Effector CD4-positive, alpha-beta T cell (primary cell): ENCODE measurements around the gene MARK4.
"Not testable (repeated sequence)": the region's sequence is repeated elsewhere in the genome, so short reads cannot be mapped to it uniquely, and the experiment has no call there.

Experiments used
- DNase-seq: peaks from one replicate; pipeline ENCODE4 v3.0.0-alpha.2; 2020
- total RNA-seq: gene quantifications from one replicate; lab custom pipeline; 2026; lab: John Stamatoyannopoulos, UW

Gene MARK4
- 17.8 reads per million, percentile 44 among the genes with 10 or more reads in this experiment for total RNA-seq

GRCh38 chr19:45250832-45251451 lies at the start of gene MARK4:
Gene MARK4 (plus strand): TSS chr19:45251271. CDS start chr19:45251589, 318 bp downstream.
- peak; percentile 38 for DNase-seq

- DNase-seq, result no peak
These were observed 48.4 kb upstream of the MARK4 start for GRCh38 chr19:45202637-45203036.

- DNase-seq, result no peak
These were observed 45.3 kb upstream of the MARK4 start for GRCh38 chr19:45205810-45206209.

- DNase-seq, result no peak
These were observed 44.7 kb upstream of the MARK4 start for GRCh38 chr19:45206328-45206727.

- DNase-seq, result no peak
These were observed 39.2 kb upstream of the MARK4 start for GRCh38 chr19:45211751-45212381.

- DNase-seq, result no peak
These were observed 38.0 kb upstream of the MARK4 start for GRCh38 chr19:45213031-45213430.

GRCh38 chr19:45215391-45216191 lies 35.5 kb upstream of the MARK4 start:
- no peak for DNase-seq

- DNase-seq, result no peak
These were observed 34.4 kb upstream of the MARK4 start for GRCh38 chr19:45216667-45217066.

GRCh38 chr19:45217193-45217956 lies 33.7 kb upstream of the MARK4 start:
- DNase-seq, result no peak

GRCh38 chr19:45217957-45218334 lies 33.1 kb upstream of the MARK4 start:
- DNase-seq, result no peak

GRCh38 chr19:45218426-45218825 lies 32.6 kb upstream of the MARK4 start:
- DNase-seq, result no peak

GRCh38 chr19:45218911-45219743 lies 31.9 kb upstream of the MARK4 start:
- no peak for DNase-seq

GRCh38 chr19:45222724-45223123 lies 28.3 kb upstream of the MARK4 start:
- no peak for DNase-seq

- no peak for DNase-seq
These were observed 27.2 kb upstream of the MARK4 start for GRCh38 chr19:45223879-45224278.

GRCh38 chr19:45224645-45225044 lies 26.4 kb upstream of the MARK4 start:
- no peak for DNase-seq

GRCh38 chr19:45229056-45229455 lies 22.0 kb upstream of the MARK4 start:
- not testable (repeated sequence) for DNase-seq

GRCh38 chr19:45231891-45232290 lies 19.2 kb upstream of the MARK4 start:
- no peak for DNase-seq

GRCh38 chr19:45234089-45234869 lies 16.8 kb upstream of the MARK4 start:
- DNase-seq, result no peak

- DNase-seq, result no peak
These were observed 15.6 kb upstream of the MARK4 start for GRCh38 chr19:45235485-45235884.

GRCh38 chr19:45238556-45238955 lies 12.5 kb upstream of the MARK4 start:
- DNase-seq, result no peak

- DNase-seq, result no peak
These were observed 7.8 kb upstream of the MARK4 start for GRCh38 chr19:45243144-45243732.
